GM23248 (cell line): Measurements from ENCODE around the gene TXNDC12.

ENCODE experiments used
- EZH2 ChIP-seq: fragments of 200-600 bp; sonication (generic); IDR thresholded peaks from 2 replicates; pipeline ENCODE4 v1.6.1; 2018; ENCODE audit warnings: antibody characterized with exemption, mild to moderate bottlenecking; ENCODE audit not compliant: insufficient read depth, poor library complexity, severe bottlenecking
- EZH2phosphoT487 ChIP-seq: fragments of 200-600 bp; sonication (generic); IDR thresholded peaks from 2 replicates; pipeline ENCODE4 v1.6.1; 2018; ENCODE audit warnings: antibody characterized with exemption, moderate library complexity, mild to moderate bottlenecking, low read depth; ENCODE audit not compliant: insufficient read depth

DNA sequence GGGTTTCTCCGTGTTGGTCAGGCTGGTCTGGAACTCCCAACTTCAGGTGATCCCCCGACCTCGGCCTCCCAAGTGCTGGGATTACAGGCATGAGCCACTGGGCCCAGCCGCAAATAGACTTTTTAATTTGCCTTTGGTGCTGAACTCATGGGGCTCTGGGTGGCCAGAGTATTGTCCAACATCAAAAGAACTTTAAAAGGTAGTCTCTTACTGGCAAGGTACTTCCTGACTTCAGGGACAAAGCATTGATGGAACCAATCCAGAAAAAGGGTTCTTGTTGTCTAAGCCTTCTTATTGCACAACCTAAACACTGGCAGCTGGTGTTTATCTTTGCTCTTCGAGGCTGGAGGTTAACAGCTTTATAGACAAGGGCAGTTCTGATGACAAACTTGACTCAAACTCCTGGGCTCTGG is 17.6 kb downstream of the TXNDC12 start:
- TF ChIP-seq EZH2 = no peak
- TF ChIP-seq EZH2phosphoT487 = no peak
